Neuronal stem cell (in vitro differentiated cells): ENCODE data around the gene VEGFD.

ENCODE experiments used
- DNase-seq: peaks from one replicate; pipeline ENCODE4 v3.0.0-alpha.2; 2013; ENCODE audit warnings: low spot score
- H2AFZ ChIP-seq: one replicate; pipeline ENCODE4 v1.6.1; 2013; ENCODE audit warnings: mild to moderate bottlenecking, low read length, inconsistent platforms
- H2AK5ac ChIP-seq: 2 replicates; pipeline ENCODE4 v1.6.1; 2013; ENCODE audit warnings: low read depth, mild to moderate bottlenecking, inconsistent platforms, low read length, moderate library complexity, mixed read lengths
- H2BK120ac ChIP-seq: 2 replicates; pipeline ENCODE4 v1.6.1; 2013; ENCODE audit warnings: low read depth, mild to moderate bottlenecking, inconsistent platforms, low read length, moderate library complexity, mixed read lengths
- H2BK12ac ChIP-seq: one replicate; pipeline ENCODE4 v1.6.1; 2013; ENCODE audit warnings: low read length, inconsistent platforms
- H2BK15ac ChIP-seq: 2 replicates; pipeline ENCODE4 v1.6.1; 2013; ENCODE audit warnings: mild to moderate bottlenecking, low read length, inconsistent platforms, mixed read lengths
- H2BK5ac ChIP-seq: one replicate; pipeline ENCODE4 v1.6.1; 2013; ENCODE audit warnings: inconsistent platforms, mild to moderate bottlenecking, low read length, moderate library complexity
- H3K14ac ChIP-seq: one replicate; pipeline ENCODE4 v1.6.1; 2013; ENCODE audit warnings: low read length, inconsistent platforms
- H3K18ac ChIP-seq: 2 replicates; pipeline ENCODE4 v1.6.1; 2013; ENCODE audit warnings: low read length, inconsistent platforms
- H3K23ac ChIP-seq: 2 replicates; pipeline ENCODE4 v1.6.1; 2013; ENCODE audit warnings: low read depth, mild to moderate bottlenecking, mixed read lengths, low read length, inconsistent platforms; ENCODE audit not compliant: poor library complexity
- H3K27ac ChIP-seq: replicated peaks from 3 replicates; pipeline ENCODE4 v1.5.1; 2013; ENCODE audit warnings: low read length, inconsistent platforms
- H3K27me3 ChIP-seq, 3 experiments: 2 replicates each; pipeline ENCODE4 v1.6.1; 2013; ENCODE audit warnings: low read length in 3 of 3, mild to moderate bottlenecking in 2 of 3, inconsistent platforms in 1 of 3, low read depth in 1 of 3, mixed read lengths in 1 of 3, moderate library complexity in 1 of 3; ENCODE audit not compliant: control insufficient read depth in 3 of 3, insufficient read depth in 3 of 3
- H3K36me3 ChIP-seq, 2 donors: replicated peaks in 1 of 2; 2 replicates each; pipeline ENCODE4 v1.6.1; 2013; ENCODE audit warnings: low read length in 2 of 2; ENCODE audit not compliant: control insufficient read depth in 2 of 2, insufficient read depth in 2 of 2
- H3K4ac ChIP-seq: 2 replicates; pipeline ENCODE4 v1.6.1; 2013; ENCODE audit warnings: inconsistent platforms, mild to moderate bottlenecking, low read length, moderate library complexity
- H3K4me1 ChIP-seq, 2 donors: 1 replicate in 1 of 2; 2 replicates in 1 of 2; pipeline ENCODE4 v1.6.1; 2013; ENCODE audit warnings: low read length in 2 of 2, low read depth in 1 of 2; ENCODE audit not compliant: control insufficient read depth in 2 of 2, insufficient read depth in 1 of 2
- H3K4me2 ChIP-seq: one replicate; pipeline ENCODE4 v1.6.1; 2013; ENCODE audit warnings: mild to moderate bottlenecking, low read length, inconsistent platforms; ENCODE audit not compliant: insufficient read depth, poor library complexity, severe bottlenecking
- H3K4me3 ChIP-seq, 2 donors: 2 replicates each; pipeline ENCODE4 v1.5.1; 2013; ENCODE audit warnings: low read length in 2 of 2, mild to moderate bottlenecking in 2 of 2, inconsistent platforms in 1 of 2, moderate library complexity in 1 of 2
- H3K79me1 ChIP-seq: one replicate; pipeline ENCODE4 v1.6.1; 2013; ENCODE audit warnings: low read depth, mild to moderate bottlenecking, inconsistent platforms, low read length, moderate library complexity
- H3K9ac ChIP-seq: one replicate; pipeline ENCODE4 v1.6.1; 2013; ENCODE audit warnings: mild to moderate bottlenecking, low read depth, low read length, inconsistent platforms; ENCODE audit not compliant: poor library complexity
- H3K9me3 ChIP-seq, 2 donors: replicated peaks in 1 of 2; 2 replicates each; pipeline versions ENCODE3 to v1.6.1; 2013; ENCODE audit warnings: low read length in 2 of 2, mild to moderate bottlenecking in 2 of 2, inconsistent platforms in 1 of 2, low read depth in 1 of 2, mixed read lengths in 1 of 2, moderate library complexity in 1 of 2; ENCODE audit not compliant: control insufficient read depth in 2 of 2, insufficient read depth in 1 of 2
- H4K8ac ChIP-seq: one replicate; pipeline ENCODE4 v1.6.1; 2013; ENCODE audit warnings: low read depth, mild to moderate bottlenecking, inconsistent platforms, low read length, moderate library complexity
- H4K91ac ChIP-seq: one replicate; pipeline ENCODE4 v1.6.1; 2013; ENCODE audit warnings: low read length, low read depth, mild to moderate bottlenecking, inconsistent platforms; ENCODE audit not compliant: poor library complexity
- WGBS, 2 donors: extraction: QIAGEN DNeasy Blood & Tissue Kit; methylation state at CpG; one replicate each; pipeline ENCODE4 v1.1.7; 2013; ENCODE audit warnings: missing lambda C conversion rate in 2 of 2, mixed read lengths in 1 of 2; ENCODE audit not compliant: insufficient read length in 2 of 2, insufficient replicate concordance in 1 of 2; ENCODE audit errors: extremely low coverage in 2 of 2; 5-methylcytosine and 5-hydroxymethylcytosine counted together

The VEGFD gene

GRCh38 chrX:15315509-15315908, 68.7 kb downstream of the VEGFD start, which contains the start of gene ASB11:
Gene ASB11, minus strand, starts transcription at chrX:15315640. Its CDS starts 35 bp downstream, at chrX:15315605.
- Histone ChIP-seq H3K4me1 (no peaks in the 10 kb centered on the region), H2BK5ac (no peak within 1 kb of the TSS), H3K4me3 (no peak within 1 kb of the TSS), H4K91ac (no peak within 1 kb of the TSS), H3K9ac (no peak within 1 kb of the TSS), H3K4ac (no peak within 1 kb of the TSS), H3K79me1 (no peaks in the 10 kb centered on the region), H3K9me3 (no peaks in the 10 kb centered on the region), H3K36me3 (peaks cover 0 to 9% of the 10 kb centered on the region in 2 donors), H3K4me2 (no peak within 1 kb of the TSS), H3K18ac (no peak within 1 kb of the TSS), H2AFZ (no peak within 1 kb of the TSS), H3K23ac (no peak within 1 kb of the TSS), H2BK12ac (no peak within 1 kb of the TSS), H3K27ac (no peak within 1 kb of the TSS), H2BK120ac (no peak within 1 kb of the TSS), H3K14ac (no peak within 1 kb of the TSS), H2AK5ac (no peak within 1 kb of the TSS), H4K8ac (no peak within 1 kb of the TSS), H3K27me3 (peaks cover 0 to 9% (median 0%) of the 10 kb centered on the region in 3 experiments), H2BK15ac (no peak within 1 kb of the TSS)
- WGBS, 2 donors = no CpG with 5 or more reads among the region's 3 CpGs
- DNase-seq = no peak

- H3K79me1 ChIP-seq = no peaks in the 10 kb centered on the region
- no peak overlapping the region for H3K4ac ChIP-seq
- H2BK120ac ChIP-seq = no peak overlapping the region
- no peak overlapping the region for H2BK15ac ChIP-seq
- no peak overlapping the region for H3K14ac ChIP-seq
- H2BK12ac ChIP-seq = no peak overlapping the region
- H2BK5ac ChIP-seq = no peak overlapping the region
- no peak overlapping the region for H3K27ac ChIP-seq
- no peak overlapping the region for H3K18ac ChIP-seq
- H3K9ac ChIP-seq = no peak overlapping the region
- no peak overlapping the region for H4K8ac ChIP-seq
- H2AK5ac ChIP-seq = no peak overlapping the region
- H2AFZ ChIP-seq = no peak overlapping the region
- no peak for DNase-seq
- H3K36me3 ChIP-seq = peaks cover 0 to 6% of the 10 kb centered on the region in 2 donors
- no peak overlapping the region for H3K4me2 ChIP-seq
- H3K27me3 ChIP-seq = peaks cover 0 to 9% (median 0%) of the 10 kb centered on the region in 3 experiments
- H3K9me3 ChIP-seq = no peaks in the 10 kb centered on the region
- no peak overlapping the region for H3K23ac ChIP-seq
- WGBS, 2 donors = no CpG with 5 or more reads among the region's 2 CpGs
- H3K4me3 ChIP-seq = no peak overlapping the region
- H4K91ac ChIP-seq = no peak overlapping the region
- H3K4me1 ChIP-seq = no peaks in the 10 kb centered on the region
Measured at GRCh38 chrX:15314472-15314871, 69.7 kb downstream of the VEGFD start.

- no peak overlapping the region for H4K8ac ChIP-seq
- H3K18ac ChIP-seq = no peak overlapping the region
- H3K27me3 ChIP-seq = peaks cover 0 to 18% (median 0%) of the 10 kb centered on the region in 3 experiments
- no peak overlapping the region for H4K91ac ChIP-seq
- H3K14ac ChIP-seq = no peak overlapping the region
- H2BK5ac ChIP-seq = no peak overlapping the region
- no peaks in the 10 kb centered on the region for H3K36me3 ChIP-seq
- no peak for DNase-seq
- H3K4me3 ChIP-seq = no peak overlapping the region
- no CpG with 5 or more reads among the region's 3 CpGs for WGBS, 2 donors
- H3K23ac ChIP-seq = no peak overlapping the region
- H2BK120ac ChIP-seq = no peak overlapping the region
- H3K27ac ChIP-seq = no peak overlapping the region
- no peak overlapping the region for H2BK12ac ChIP-seq
- H3K9ac ChIP-seq = no peak overlapping the region
- no peak overlapping the region for H2AFZ ChIP-seq
- H2BK15ac ChIP-seq = no peak overlapping the region
- H2AK5ac ChIP-seq = no peak overlapping the region
- no peak overlapping the region for H3K4me2 ChIP-seq
- no peaks in the 10 kb centered on the region for H3K4me1 ChIP-seq
- no peaks in the 10 kb centered on the region for H3K79me1 ChIP-seq
- H3K4ac ChIP-seq = no peak overlapping the region
- no peaks in the 10 kb centered on the region for H3K9me3 ChIP-seq
Measured at GRCh38 chrX:15311119-15311518, 73.1 kb downstream of the VEGFD start.

GRCh38 chrX:15310117-15310516, 74.1 kb downstream of the VEGFD start:
- Histone ChIP-seq H2BK15ac (no peak overlapping the region), H3K14ac (no peak overlapping the region), H4K91ac (no peak overlapping the region), H2BK5ac (no peak overlapping the region), H3K27me3 (peaks cover 0 to 21% (median 0%) of the 10 kb centered on the region in 3 experiments), H2AFZ (no peak overlapping the region), H3K36me3 (no peaks in the 10 kb centered on the region), H2BK120ac (no peak overlapping the region), H3K18ac (no peak overlapping the region), H3K4me1 (no peaks in the 10 kb centered on the region), H3K9ac (no peak overlapping the region), H4K8ac (no peak overlapping the region), H3K23ac (no peak overlapping the region), H3K79me1 (no peaks in the 10 kb centered on the region), H3K4me2 (no peak overlapping the region), H2AK5ac (no peak overlapping the region), H3K4me3 (no peak overlapping the region), H3K4ac (no peak overlapping the region), H2BK12ac (no peak overlapping the region), H3K27ac (no peak overlapping the region), H3K9me3 (no peaks in the 10 kb centered on the region)
- WGBS, 2 donors = no CpG with 5 or more reads among the region's 3 CpGs
- DNase-seq = no peak
